Epithelial cell of proximal tubule (primary cell): ENCODE results near the gene FKBP11. TPM values are rescaled to one million over a fixed set of nuclear protein-coding genes. Genes with fewer than 3 reads are reported as not detected.
"Not testable (repeated sequence)": the region's sequence is repeated elsewhere in the genome, so short reads cannot be mapped to it uniquely, and the experiment has no call there.

ENCODE experiments used
- DNase-seq: peaks from one replicate; pipeline ENCODE4 v3.0.0-alpha.2; 2011; ENCODE audit warnings: low read depth
- H3K4me3 ChIP-seq: 2 replicates; pipeline ENCODE4 v1.5.1; 2011; ENCODE audit warnings: low read depth, mild to moderate bottlenecking, low read length
- total RNA-seq: library from RNA; depleted of rRNA; stranded (reverse); fragments of >200 nt; gene quantifications from 2 replicates; pipeline ENCODE4 v1.2.3, GENCODE V29; 2015
- TF ChIP-seq, protein P1 (sequence below): conservative IDR thresholded peaks from 2 replicates; pipeline ENCODE4 v1.5.1; 2012; ENCODE audit warnings: low read depth, mild to moderate bottlenecking, low read length

Gene FKBP11
- total RNA-seq, 1 donor from 2014 or later, result 21.0 TPM

DNA sequence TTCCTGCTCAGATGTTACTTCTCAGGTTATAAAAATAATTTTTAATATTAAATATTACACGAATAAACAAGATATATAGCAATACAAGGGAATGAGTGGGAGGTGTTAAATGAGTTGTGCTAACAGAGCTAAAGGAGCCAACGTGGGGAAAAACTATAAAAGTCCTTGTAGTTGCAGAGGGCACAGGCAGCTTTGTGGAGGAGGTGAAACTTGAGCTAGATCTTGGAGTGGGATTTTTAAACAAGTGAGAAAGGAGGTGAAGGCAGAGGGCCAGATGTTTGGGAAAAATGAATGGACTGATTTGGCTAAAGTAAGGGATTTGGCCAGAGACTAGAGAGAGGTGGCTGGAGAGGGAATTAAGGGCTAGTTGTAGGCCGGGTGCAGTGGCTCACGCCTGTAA lies 5.2 kb upstream of the FKBP11 start:
- H3K4me3 ChIP-seq, result no peak overlapping the region
- TF ChIP-seq, protein P1, sequence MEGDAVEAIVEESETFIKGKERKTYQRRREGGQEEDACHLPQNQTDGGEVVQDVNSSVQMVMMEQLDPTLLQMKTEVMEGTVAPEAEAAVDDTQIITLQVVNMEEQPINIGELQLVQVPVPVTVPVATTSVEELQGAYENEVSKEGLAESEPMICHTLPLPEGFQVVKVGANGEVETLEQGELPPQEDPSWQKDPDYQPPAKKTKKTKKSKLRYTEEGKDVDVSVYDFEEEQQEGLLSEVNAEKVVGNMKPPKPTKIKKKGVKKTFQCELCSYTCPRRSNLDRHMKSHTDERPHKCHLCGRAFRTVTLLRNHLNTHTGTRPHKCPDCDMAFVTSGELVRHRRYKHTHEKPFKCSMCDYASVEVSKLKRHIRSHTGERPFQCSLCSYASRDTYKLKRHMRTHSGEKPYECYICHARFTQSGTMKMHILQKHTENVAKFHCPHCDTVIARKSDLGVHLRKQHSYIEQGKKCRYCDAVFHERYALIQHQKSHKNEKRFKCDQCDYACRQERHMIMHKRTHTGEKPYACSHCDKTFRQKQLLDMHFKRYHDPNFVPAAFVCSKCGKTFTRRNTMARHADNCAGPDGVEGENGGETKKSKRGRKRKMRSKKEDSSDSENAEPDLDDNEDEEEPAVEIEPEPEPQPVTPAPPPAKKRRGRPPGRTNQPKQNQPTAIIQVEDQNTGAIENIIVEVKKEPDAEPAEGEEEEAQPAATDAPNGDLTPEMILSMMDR, result no peak
- DNase-seq, result no peak

DNA sequence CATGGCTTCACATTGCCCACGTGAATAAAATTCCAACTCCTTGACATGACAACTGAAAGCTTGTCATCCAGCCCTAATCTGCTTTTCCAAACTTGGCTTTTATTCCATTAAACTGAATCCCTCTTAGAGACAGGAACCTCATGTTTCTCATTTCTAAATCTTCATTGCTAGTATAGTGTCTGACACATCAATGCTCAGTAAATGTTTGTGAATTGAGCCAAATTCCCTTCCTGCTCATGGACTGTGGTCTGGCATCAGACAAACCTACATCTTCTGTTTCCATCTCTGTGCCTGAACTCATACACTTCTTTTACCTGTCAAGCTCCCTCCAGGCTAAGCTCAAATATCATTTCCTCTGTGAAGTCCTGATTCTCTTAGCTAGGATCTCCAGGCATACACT lies 4.3 kb upstream of the FKBP11 start:
- no peak for DNase-seq
- TF ChIP-seq, protein P1, result no peak
- no peak overlapping the region for H3K4me3 ChIP-seq

DNA sequence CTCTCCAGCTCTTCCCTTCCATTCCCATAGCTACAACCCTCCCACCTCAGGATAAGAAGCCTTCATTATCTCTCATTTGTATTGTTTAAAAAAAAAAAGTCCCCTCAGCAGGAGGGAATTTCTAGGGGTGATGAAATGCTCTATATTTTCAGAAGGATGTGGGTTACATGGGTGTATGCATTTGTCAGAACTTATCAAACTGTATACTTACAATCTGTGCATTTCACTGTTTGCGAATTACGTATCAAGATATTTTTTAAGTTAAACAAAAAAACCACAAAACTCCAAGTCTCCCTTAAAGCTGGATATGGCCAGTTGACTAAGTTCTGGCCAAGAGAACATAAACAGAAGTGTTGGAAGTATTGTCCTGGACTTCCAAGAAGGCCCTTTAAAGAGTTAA lies 2.0 kb upstream of the FKBP11 start:
- no peak for DNase-seq
- no peak overlapping the region for H3K4me3 ChIP-seq
- TF ChIP-seq, protein P1, result no peak

DNA sequence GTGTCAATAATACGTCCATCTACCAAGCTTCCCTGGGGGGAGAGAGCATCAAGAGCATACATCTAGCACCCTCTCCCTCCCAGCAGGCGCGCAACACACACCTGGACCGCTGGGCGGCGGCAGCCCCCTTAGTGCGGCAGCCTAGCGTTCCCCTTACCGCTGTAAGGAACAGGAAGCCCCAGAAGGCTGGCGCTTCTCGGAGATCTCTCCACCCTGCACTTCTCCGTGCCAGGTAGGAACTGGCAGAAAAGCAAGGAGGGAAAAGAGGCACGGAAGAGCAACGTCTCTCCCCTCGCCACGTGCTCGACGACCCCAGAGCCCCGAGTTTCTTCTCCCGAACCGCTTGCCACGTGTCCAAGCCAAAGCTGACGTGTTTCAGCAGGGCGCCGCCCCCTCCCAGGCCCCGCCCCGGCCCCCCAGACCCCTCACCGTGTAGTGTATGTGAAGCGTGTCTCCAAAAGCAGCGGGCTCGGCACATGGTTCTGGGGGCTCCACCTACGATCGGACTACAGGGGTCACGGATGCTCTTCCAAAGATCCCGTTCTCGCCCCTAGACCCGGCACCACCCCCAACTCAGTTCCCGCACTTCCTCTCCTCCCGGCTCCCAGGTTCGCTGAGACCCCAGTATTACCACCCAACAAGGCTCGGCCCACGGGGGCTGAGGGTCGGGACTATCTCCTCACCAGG lies 532 bp downstream of the FKBP11 start:
- TF ChIP-seq, protein P1, result peak; percentile 53
- H3K4me3 ChIP-seq, result peak overlapping the region; percentile 92
- DNase-seq, result no peak

DNA sequence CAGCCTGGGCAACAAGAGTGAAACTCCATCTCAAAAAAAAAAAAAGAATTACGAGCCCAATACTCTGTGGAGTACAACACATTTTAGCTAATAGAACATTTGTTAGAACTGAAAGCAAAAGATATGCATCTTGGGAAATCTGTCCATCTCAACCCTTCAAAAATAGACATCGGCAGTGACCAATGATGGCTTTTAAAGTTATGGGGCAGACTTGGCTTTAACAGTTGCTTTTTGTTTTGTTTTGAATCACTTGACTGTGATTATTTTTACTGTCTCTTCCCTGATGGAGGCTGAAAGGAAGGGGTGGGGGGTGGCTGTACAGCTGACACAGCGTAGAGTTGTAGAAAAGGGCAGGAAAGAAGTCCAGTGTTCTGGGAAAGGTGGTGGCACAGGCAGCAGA lies 2.2 kb downstream of the FKBP11 start:
- DNase-seq, result no peak
- no peak overlapping the region for H3K4me3 ChIP-seq
- TF ChIP-seq, protein P1, result no peak

DNA sequence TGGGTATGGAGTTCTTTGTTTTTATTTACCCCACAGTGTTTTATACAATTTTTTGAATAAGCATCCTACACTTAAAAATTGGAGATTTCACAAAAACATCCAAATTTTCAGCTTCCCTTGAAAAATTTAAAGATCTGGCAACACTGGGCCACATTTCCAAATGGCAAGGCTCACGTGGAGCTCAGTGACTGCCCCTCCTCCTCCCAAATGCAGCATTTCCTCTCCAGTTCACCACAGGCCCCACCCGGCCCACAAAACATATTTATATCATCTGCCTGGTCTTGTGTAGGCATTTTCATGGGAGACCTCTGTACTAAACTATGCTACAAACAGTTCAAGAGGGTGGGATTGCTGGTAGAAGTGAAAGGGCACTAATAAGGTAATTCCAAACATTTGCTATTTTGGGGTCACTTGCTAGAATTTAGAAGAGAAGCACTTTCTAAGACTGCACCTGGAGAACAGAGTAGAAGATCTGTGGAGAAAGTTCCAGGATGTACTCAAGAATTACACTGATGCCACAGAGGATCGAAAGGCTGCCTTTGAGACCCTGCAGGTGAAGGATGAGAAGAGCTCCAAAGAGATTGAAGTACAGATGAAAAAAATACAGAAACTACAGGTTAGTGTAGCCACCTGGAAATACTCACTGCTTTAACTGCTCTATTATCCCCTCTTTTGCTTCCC lies 7.3 kb downstream of the FKBP11 start:
- H3K4me3 ChIP-seq, result no peak overlapping the region
- no peak for DNase-seq
- TF ChIP-seq, protein P1, result no peak

DNA sequence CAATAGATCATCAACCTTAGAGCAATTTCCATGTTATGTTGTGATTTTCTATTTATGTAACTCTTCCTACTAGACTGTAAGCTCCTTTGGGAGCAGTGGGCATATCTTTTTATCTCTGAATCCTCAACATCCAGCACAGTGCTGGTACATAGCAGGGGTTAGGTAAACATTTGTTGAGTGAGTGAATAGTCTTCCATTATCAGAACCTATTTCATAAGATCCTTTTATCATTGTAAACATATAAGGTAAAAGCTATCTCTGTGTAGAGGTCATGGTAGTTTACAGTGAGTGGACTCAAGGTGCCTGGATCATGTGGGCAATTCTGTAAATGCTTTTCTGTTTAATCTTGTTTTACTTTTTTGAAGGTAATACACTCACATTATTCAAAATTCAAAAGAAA lies 15.1 kb downstream of the FKBP11 start:
- TF ChIP-seq, protein P1, result no peak
- H3K4me3 ChIP-seq, result no peak overlapping the region
- DNase-seq, result no peak

DNA sequence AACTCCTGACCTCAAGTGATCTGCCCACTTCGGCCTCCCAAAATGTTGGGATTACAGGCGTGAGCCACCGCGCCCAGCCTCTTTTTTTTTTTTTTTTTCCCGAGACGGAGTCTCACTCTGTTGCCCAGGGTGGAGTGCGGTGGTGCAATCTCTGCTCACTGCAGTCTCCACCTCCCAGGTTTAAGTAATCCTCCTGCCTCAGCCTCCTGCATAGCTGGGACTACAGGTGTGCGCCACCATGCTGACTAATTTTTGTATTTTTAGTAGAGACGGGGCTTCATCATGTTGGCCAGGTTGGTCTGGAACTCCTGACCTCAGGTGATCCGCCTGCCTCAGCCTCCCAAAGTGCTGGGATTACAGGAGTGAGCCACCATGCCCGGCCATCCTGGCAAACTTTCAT lies 15.6 kb downstream of the FKBP11 start:
- DNase-seq, H3K4me3 ChIP-seq: not testable (repeated sequence)
